ENCODE results near the gene SETBP1. TPM values are rescaled to one million over a fixed set of nuclear protein-coding genes. Genes with fewer than 3 reads are reported as not detected.
A peak's percentile ranks its signal among the peaks of the same experiment; 100 is the strongest.
"Not testable (repeated sequence)": the region's sequence is repeated elsewhere in the genome, so short reads cannot be mapped to it uniquely, and the experiment has no call there.

SETBP1 gene
- total and polyA plus RNA-seq, 9 of the 15 experiments (the other 6 are each of a cell fraction or from before 2014, with no cell fraction given) = under 0.01 to 0.13 (median 0.04) TPM

DNA sequence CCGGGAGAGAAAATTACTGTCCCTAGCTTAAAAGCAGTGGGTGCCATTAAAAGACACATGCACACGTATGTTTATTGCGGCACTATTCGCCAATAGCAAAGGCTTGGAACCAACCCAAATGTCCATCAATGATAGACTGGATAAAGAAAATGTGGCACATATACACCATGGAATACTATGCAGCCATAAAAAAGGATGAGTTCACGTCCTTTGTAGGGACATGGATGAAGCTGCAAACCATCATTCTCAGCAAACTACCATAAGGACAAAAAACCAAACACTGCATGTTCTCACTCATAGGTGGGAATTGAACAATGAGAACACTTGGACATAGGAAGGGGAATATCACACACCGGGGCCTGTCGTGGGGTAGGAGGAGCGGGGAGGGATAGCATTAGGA, 120.1 kb downstream of the SETBP1 start:
- BruUV-seq (replicated peaks); in situ Hi-C loops (cut with MboI); POLR2A ChIA-PET; H3K4me1 ChIP-seq (replicated peaks in 1 of 2; ENCODE audit: control insufficient read depth in 2 of 2, insufficient read depth in 2 of 2, low read length in 2 of 2); H3K36me3 ChIP-seq (ENCODE audit: control insufficient read depth, insufficient read depth, low read length); H3K4me3 ChIP-seq; ATAC-seq; H3K9me1 ChIP-seq (ENCODE audit: control insufficient read depth, insufficient read depth, low read length); H3K27ac ChIP-seq (ENCODE audit: extremely low read depth, low read depth, low read length); H2AFZ ChIP-seq (ENCODE audit: low read depth, low read length); CTCF ChIA-PET (ENCODE audit: low intra/inter-chr PET ratio); H3K4me2 ChIP-seq (ENCODE audit: insufficient read depth, low read length); H3K9me3 ChIP-seq (replicated peaks; ENCODE audit: control insufficient read depth, insufficient read depth, low read depth, low read length); H3K9ac ChIP-seq (ENCODE audit: insufficient read depth in 1 of 2, low read depth in 2 of 2, low read length in 2 of 2); FAIRE-seq; H3K79me2 ChIP-seq (ENCODE audit: control insufficient read depth, insufficient read depth, low read length); intact Hi-C loops (cut with micrococcal nuclease); H3K27me3 ChIP-seq (ENCODE audit: control insufficient read depth in 2 of 2, insufficient read depth in 2 of 2, low read length in 2 of 2); DNase-seq (ENCODE audit: extremely low read depth in 1 of 4, low spot score in 3 of 4); H4K20me1 ChIP-seq (replicated peaks; ENCODE audit: control insufficient read depth, insufficient read depth, low read length): not testable (repeated sequence)
- peak; percentile 61 for TF ChIP-seq ZNF146 (CRISPR knock-in tag; IDR thresholded peaks at IDR 0.05; ENCODE audit: unreplicated experiment)
- WGBS (ENCODE audit: insufficient coverage, low coverage, missing lambda C conversion rate) = 2% methylated on average over 4 of the region's 8 CpGs

- DNase-seq (ENCODE audit: extremely low read depth in 1 of 4, low spot score in 3 of 4) (no peak), FAIRE-seq (no peak), ATAC-seq (no peak)
- H3K9ac ChIP-seq (ENCODE audit: insufficient read depth in 1 of 2, low read depth in 2 of 2, low read length in 2 of 2) = no peak overlapping the region
- no peak overlapping the region for H3K27ac ChIP-seq (ENCODE audit: extremely low read depth, low read depth, low read length)
- BruUV-seq (replicated peaks) = no TSS peak
- H3K4me1 ChIP-seq (replicated peaks in 1 of 2; ENCODE audit: control insufficient read depth in 2 of 2, insufficient read depth in 2 of 2, low read length in 2 of 2) = no peaks in the 10 kb centered on the region
- no peaks in the 10 kb centered on the region for H3K9me3 ChIP-seq (replicated peaks; ENCODE audit: control insufficient read depth, insufficient read depth, low read depth, low read length)
- intact Hi-C loops (cut with micrococcal nuclease) = no loop called here
- no peak overlapping the region for H3K4me2 ChIP-seq (ENCODE audit: insufficient read depth, low read length)
- POLR2A ChIA-PET = no interaction called here
- in situ Hi-C loops (cut with MboI) = no loop called here
- no peaks in the 10 kb centered on the region for H3K36me3 ChIP-seq (ENCODE audit: control insufficient read depth, insufficient read depth, low read length)
- 0% methylated on average over 2 of the region's 2 CpGs for WGBS (ENCODE audit: insufficient coverage, low coverage, missing lambda C conversion rate)
- no peaks in the 10 kb centered on the region for H3K79me2 ChIP-seq (ENCODE audit: control insufficient read depth, insufficient read depth, low read length)
- no peaks in the 10 kb centered on the region; the same call in 1 of the 2 replicates for H4K20me1 ChIP-seq (replicated peaks; ENCODE audit: control insufficient read depth, insufficient read depth, low read length)
- no peaks in the 10 kb centered on the region for H3K9me1 ChIP-seq (ENCODE audit: control insufficient read depth, insufficient read depth, low read length)
- no peaks in the 10 kb centered on the region for H3K27me3 ChIP-seq (ENCODE audit: control insufficient read depth in 2 of 2, insufficient read depth in 2 of 2, low read length in 2 of 2)
- no peak overlapping the region for H3K4me3 ChIP-seq
- H2AFZ ChIP-seq (ENCODE audit: low read depth, low read length) = no peak overlapping the region
- CTCF ChIA-PET (ENCODE audit: low intra/inter-chr PET ratio) = no interaction called here
- TF ChIP-seq RERE (CRISPR knock-in tag; IDR thresholded peaks at IDR 0.05; ENCODE audit: borderline replicate concordance) (no peak), PYGO2 (tag; IDR thresholded peaks at IDR 0.05) (no peak), THAP7 (CRISPR knock-in tag; IDR thresholded peaks at IDR 0.05) (no peak)
Measured at GRCh38 chr18:44801781-44802180, 121.1 kb downstream of the SETBP1 start.
